Choroid plexus epithelial cell (primary cell): ENCODE measurements around the gene COPG2.

Experiments
- DNase-seq: peaks from one replicate; pipeline ENCODE4 v3.0.0-alpha.2; 2010; ENCODE audit warnings: low read depth
- H3K4me3 ChIP-seq: 2 replicates; pipeline ENCODE4 v1.5.1; 2011; ENCODE audit warnings: low read depth, mild to moderate bottlenecking, control low read depth, low read length, moderate library complexity
- TF ChIP-seq, protein P1 (sequence below): conservative IDR thresholded peaks from 2 replicates; pipeline ENCODE4 v1.5.1; 2011; ENCODE audit warnings: low read depth, mild to moderate bottlenecking, control low read depth, inconsistent platforms, low read length, moderate library complexity

The COPG2 gene

DNA sequence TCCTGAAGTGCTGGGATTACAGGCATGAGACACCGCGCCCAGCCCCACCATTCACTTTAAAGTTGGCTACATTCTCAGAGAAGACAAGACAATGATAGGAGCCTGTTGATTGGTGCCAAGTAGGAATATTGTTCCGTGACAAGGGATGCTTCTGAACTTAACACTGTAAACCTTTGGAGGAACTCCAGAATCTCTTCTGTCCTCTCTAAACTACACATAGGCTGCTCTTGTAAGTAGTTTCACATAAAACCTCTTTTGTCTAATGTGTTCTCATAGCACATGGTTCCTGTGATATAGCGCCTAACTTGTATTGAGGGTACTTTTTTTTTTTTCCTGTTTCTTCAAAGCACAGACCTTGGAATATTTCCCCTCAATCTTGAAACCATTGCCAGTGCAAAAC, 3.6 kb upstream of the COPG2 start:
- DNase-seq = no peak
- TF ChIP-seq, protein P1, sequence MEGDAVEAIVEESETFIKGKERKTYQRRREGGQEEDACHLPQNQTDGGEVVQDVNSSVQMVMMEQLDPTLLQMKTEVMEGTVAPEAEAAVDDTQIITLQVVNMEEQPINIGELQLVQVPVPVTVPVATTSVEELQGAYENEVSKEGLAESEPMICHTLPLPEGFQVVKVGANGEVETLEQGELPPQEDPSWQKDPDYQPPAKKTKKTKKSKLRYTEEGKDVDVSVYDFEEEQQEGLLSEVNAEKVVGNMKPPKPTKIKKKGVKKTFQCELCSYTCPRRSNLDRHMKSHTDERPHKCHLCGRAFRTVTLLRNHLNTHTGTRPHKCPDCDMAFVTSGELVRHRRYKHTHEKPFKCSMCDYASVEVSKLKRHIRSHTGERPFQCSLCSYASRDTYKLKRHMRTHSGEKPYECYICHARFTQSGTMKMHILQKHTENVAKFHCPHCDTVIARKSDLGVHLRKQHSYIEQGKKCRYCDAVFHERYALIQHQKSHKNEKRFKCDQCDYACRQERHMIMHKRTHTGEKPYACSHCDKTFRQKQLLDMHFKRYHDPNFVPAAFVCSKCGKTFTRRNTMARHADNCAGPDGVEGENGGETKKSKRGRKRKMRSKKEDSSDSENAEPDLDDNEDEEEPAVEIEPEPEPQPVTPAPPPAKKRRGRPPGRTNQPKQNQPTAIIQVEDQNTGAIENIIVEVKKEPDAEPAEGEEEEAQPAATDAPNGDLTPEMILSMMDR = no peak
- no peak overlapping the region for H3K4me3 ChIP-seq

DNA sequence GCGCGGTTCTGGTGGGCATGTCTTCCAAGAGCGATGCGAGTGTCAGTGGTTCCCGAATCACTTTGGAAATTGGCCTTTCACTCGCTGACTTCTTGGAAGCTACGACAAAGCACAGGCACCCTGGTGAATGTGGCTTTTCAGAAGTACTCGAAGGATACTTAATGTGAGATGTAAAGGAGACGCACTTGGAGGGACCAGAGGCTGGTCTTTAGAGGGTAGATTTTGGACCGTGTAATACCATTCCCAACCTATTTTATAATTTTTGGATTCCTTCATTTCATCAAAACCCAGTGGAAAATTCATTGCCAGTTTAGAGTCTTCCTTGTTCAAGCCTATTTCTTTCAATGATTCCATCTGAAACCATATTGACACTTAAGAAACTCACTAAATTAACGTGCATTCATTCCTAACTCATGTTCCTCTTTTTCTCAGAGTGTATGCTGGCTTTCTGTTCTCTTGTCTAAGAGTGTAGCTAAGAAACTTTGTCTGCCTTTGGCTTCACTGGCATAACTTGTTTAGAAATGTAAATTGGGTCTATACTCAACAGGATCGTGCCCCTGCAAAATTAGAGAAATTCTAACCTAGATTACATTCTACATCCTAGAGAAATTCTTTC, 645 bp upstream of the COPG2 start:
- peak overlapping the region; percentile 75 for H3K4me3 ChIP-seq
- TF ChIP-seq, protein P1 = no peak
- peak; percentile 24 for DNase-seq

DNA sequence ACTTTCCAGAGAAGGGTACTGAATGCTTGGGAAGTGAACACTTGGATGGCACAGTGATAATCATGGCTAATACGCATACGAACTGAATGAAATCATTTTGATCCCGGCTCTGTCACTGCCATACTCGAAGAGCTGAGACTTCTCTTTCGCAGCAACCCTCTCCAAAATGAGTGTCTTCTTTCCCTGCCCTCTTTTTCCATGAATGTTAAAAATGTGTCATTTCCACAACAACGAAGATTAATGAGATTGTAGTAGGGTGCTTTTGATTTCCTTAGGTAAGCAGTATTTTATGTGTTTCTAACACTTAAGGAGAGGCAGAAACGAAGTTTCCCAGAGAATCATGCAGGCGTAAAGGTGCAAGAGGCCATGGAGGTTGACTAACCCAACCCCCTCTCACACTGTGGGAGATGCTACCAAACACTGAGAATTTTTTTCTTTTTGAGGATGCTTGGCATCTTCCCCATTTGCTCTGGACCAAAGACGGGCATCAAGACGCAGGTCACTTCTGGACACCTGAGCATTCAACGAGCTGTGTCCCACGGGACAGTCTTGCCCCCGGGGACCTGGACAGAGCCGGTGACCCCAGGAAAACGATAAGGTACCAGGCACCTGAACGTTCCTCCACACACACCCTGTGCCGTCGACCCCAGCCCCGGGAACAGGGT, 823 bp downstream of the COPG2 start:
- H3K4me3 ChIP-seq = peak overlapping the region; percentile 75
- no peak for DNase-seq

DNA sequence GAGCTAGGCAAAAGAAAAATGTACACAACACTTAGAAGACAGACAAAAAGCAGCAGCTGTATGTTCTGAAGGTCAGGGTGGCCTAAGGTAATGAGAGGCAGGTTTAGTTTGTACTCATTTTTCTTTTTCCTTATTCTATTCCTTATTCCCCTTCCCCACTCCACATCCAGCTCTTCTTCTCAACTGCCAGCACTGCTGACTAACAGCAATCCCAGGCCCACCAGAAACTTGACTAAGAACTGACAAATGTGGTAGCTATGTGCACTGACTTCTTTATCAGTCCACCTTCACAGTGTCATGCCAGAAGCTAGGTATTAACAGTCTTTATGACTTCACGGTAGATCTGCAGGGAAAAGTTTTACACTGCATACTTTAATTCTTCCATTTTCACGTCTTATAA, 6.1 kb downstream of the COPG2 start:
- TF ChIP-seq, protein P1 = no peak

More for the DNA sequence above, 823 bp downstream of the COPG2 start:
- TF ChIP-seq, protein P1 = no peak

DNA sequence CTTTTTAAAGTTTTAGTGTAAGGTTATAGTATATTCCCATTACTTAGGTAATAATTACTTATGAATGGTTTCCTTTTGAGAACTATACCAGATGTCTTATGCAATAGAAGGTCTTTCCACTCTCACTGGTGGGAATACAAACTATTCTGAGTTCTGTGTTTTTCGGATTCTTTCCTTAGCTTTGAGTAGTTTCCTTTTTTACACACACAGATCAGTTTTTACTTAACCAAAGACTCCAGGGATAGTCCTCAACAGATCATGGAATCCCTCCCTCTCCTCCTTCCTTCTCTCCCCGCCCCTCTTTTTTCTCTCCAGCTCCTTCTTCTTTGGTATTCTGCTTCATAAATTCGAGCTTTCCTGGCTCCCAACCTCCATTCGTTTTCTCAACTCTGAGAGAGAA, 13.3 kb downstream of the COPG2 start:
- TF ChIP-seq, protein P1 = no peak
- no peak for DNase-seq
- no peak overlapping the region for H3K4me3 ChIP-seq

More for the DNA sequence above, 6.1 kb downstream of the COPG2 start:
- no peak for DNase-seq
- H3K4me3 ChIP-seq = no peak overlapping the region

DNA sequence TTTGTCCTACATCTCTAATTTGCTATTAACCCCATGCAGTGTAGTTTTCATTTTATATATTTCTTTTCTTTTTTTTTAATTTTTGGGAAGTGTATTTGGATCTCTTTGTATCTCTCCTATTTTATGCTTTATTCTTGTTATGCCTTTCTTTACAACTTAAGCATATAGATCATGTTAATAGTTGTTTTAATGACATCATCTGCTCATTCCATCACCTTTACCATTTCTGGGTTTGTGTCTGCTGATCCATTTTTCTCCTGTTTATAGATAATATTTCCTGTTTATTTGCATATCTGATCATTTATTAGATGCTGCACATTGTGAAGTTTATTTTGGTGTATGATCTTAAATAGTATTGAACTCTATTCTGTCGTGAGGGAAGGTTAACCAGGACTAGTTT, 13.7 kb downstream of the COPG2 start:
- H3K4me3 ChIP-seq = no peak overlapping the region
- DNase-seq = no peak
- TF ChIP-seq, protein P1 = no peak

DNA sequence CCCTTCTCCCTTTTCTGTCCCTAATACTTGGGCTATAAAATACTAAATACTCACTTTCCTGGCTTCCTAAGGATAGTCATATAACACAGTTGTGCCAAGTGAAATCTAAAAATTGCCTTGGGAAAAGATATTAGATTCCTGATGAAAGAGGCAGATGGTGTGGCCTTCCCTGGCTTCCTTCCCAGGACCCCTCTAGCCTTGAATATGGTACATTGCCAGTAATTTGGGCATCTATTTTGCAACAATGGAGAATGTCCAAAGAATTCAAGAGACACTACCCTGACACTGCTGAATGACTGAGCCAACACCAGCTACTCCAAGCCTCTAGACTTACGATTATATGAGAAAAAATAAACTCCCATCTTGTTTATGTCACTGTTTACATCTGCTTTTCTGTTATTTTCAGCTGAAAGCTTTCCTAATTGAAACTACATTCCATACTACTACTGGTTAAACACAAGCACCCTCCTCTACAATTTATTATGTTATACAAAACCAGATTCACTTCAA, 17.9 kb downstream of the COPG2 start:
- no peak overlapping the region for H3K4me3 ChIP-seq
- TF ChIP-seq, protein P1 = no peak
- DNase-seq = no peak
